HepG2 (cell line): Measurements from ENCODE around the gene NPDC1. TPM values are rescaled to one million over a fixed set of nuclear protein-coding genes. Genes with fewer than 3 reads are reported as not detected.

ENCODE experiments used
- AHR ChIP-seq: IDR thresholded peaks from 2 replicates; pipeline ENCODE4 v1.6.1; 2018; ENCODE audit warnings: missing genetic modification reagents, missing compliant biosample characterization
- FOXP1 ChIP-seq, 2 experiments: fragments of 450-650 bp in 1 of 2; IDR thresholded peaks; 2 replicates each; pipeline ENCODE4 v1.6.1; 2017 to 2018; ENCODE audit warnings: antibody characterized with exemption in 1 of 2
- HMGA1 ChIP-seq: sonication (generic); formaldehyde crosslinking; conservative IDR thresholded peaks from 2 replicates; pipeline ENCODE4 v1.4.0; 2020; ENCODE audit warnings: missing genetic modification reagents
- HOXA5 ChIP-seq: sonication (generic); formaldehyde crosslinking; IDR thresholded peaks from 2 replicates; pipeline ENCODE4 v1.4.0; 2020; ENCODE audit warnings: missing genetic modification reagents
- IRF2 ChIP-seq: IDR thresholded peaks from 2 replicates; pipeline ENCODE4 v1.6.1; 2018; ENCODE audit warnings: missing genetic modification reagents, missing compliant biosample characterization
- KMT2B ChIP-seq: IDR thresholded peaks from 2 replicates; pipeline ENCODE4 v1.6.1; 2016; ENCODE audit warnings: missing genetic modification reagents, missing compliant biosample characterization
- MLLT10 ChIP-seq: sonication (generic); formaldehyde crosslinking; IDR thresholded peaks from 2 replicates; pipeline ENCODE4 v1.4.0; 2020; ENCODE audit warnings: missing genetic modification reagents
- U2AF2 ChIP-seq: fragments of 200-400 bp; formaldehyde crosslinking; IDR thresholded peaks from 2 replicates; pipeline ENCODE4 v1.6.1; 2017; ENCODE audit warnings: low read depth, mild to moderate bottlenecking, low read length
- ZC3H4 ChIP-seq: sonication (generic); formaldehyde crosslinking; IDR thresholded peaks from 2 replicates; pipeline ENCODE4 v1.4.0; 2020; ENCODE audit warnings: missing genetic modification reagents, borderline replicate concordance
- ZNF17 ChIP-seq: sonication (generic); formaldehyde crosslinking; IDR thresholded peaks from 2 replicates; pipeline ENCODE4 v1.5.0; 2020; ENCODE audit warnings: mild to moderate bottlenecking, missing genetic modification reagents
- ZNF317 ChIP-seq: sonication (generic); formaldehyde crosslinking; IDR thresholded peaks from 2 replicates; pipeline ENCODE4 v1.5.0; 2020; ENCODE audit warnings: mild to moderate bottlenecking, missing genetic modification reagents
- ZNF33A ChIP-seq: sonication (generic); formaldehyde crosslinking; IDR thresholded peaks from 2 replicates; pipeline ENCODE4 v1.5.1; 2020; ENCODE audit warnings: missing genetic modification reagents, mild to moderate bottlenecking, moderate library complexity, borderline replicate concordance
- ZNF543 ChIP-seq: sonication (generic); formaldehyde crosslinking; IDR thresholded peaks from 2 replicates; pipeline ENCODE4 v1.4.0; 2020; ENCODE audit warnings: mild to moderate bottlenecking, missing genetic modification reagents
- ZNF75D ChIP-seq: sonication (generic); formaldehyde crosslinking; IDR thresholded peaks from 2 replicates; pipeline ENCODE4 v1.8.1; 2023; ENCODE audit warnings: missing genetic modification reagents, mild to moderate bottlenecking, borderline replicate concordance
- polyA plus RNA-seq, 8 experiments: library from polyadenylated mRNA; depleted of rRNA in 3 of 8; stranded (reverse) in 7 of 8; unstranded in 1 of 8; fragments of >200 nt; fragmentation: Illumina TruSeq in 4 of 8; extraction: Trizol in 4 of 8; gene quantifications; 2 replicates each; pipeline versions ENCODE4 v1.2.1 to v1.2.3, GENCODE V29; 2011 to 2016; ENCODE audit warnings: low read depth in 4 of 8, missing spikeins in 1 of 8, mixed read lengths in 1 of 8; ENCODE audit not compliant: insufficient read depth in 1 of 8
- total RNA-seq, 5 experiments: library from RNA; depleted of rRNA; stranded (reverse); fragments of >200 nt; fragmentation: Illumina TruSeq; extraction: Trizol; gene quantifications; 2 replicates each; pipeline ENCODE4 v1.2.3, GENCODE V29; 2016; ENCODE audit warnings: low read depth in 1 of 5
- TF ChIP-seq, protein P1 (sequence below): sonication (generic); formaldehyde crosslinking; IDR thresholded peaks from 2 replicates; pipeline ENCODE4 v1.5.0; 2020; ENCODE audit warnings: missing genetic modification reagents, mild to moderate bottlenecking, borderline replicate concordance
- TF ChIP-seq, protein P2 (sequence below): sonication (generic); formaldehyde crosslinking; conservative IDR thresholded peaks from 2 replicates; pipeline ENCODE4 v1.4.0; 2020; ENCODE audit warnings: mild to moderate bottlenecking, missing genetic modification reagents, moderate library complexity
- TF ChIP-seq, protein P3 (sequence below): sonication (generic); formaldehyde crosslinking; IDR thresholded peaks from 2 replicates; pipeline ENCODE4 v1.4.0; 2020; ENCODE audit warnings: missing genetic modification reagents
- TF ChIP-seq, protein P4 (sequence below): sonication (generic); formaldehyde crosslinking; IDR thresholded peaks from 2 replicates; pipeline ENCODE4 v1.4.0; 2020; ENCODE audit warnings: missing genetic modification reagents, mild to moderate bottlenecking, borderline replicate concordance
- TF ChIP-seq, protein P5 (sequence below): sonication (generic); formaldehyde crosslinking; IDR thresholded peaks from 2 replicates; pipeline ENCODE4 v1.8.1; 2023; ENCODE audit warnings: mild to moderate bottlenecking, inconsistent platforms, moderate library complexity, missing genetic modification reagents, borderline replicate concordance

The NPDC1 gene
- total and polyA plus RNA-seq, 2 of the 13 experiments (the other 11 are each of a cell fraction or from before 2014, with no cell fraction given), result 0.84 to 5.4 TPM

DNA sequence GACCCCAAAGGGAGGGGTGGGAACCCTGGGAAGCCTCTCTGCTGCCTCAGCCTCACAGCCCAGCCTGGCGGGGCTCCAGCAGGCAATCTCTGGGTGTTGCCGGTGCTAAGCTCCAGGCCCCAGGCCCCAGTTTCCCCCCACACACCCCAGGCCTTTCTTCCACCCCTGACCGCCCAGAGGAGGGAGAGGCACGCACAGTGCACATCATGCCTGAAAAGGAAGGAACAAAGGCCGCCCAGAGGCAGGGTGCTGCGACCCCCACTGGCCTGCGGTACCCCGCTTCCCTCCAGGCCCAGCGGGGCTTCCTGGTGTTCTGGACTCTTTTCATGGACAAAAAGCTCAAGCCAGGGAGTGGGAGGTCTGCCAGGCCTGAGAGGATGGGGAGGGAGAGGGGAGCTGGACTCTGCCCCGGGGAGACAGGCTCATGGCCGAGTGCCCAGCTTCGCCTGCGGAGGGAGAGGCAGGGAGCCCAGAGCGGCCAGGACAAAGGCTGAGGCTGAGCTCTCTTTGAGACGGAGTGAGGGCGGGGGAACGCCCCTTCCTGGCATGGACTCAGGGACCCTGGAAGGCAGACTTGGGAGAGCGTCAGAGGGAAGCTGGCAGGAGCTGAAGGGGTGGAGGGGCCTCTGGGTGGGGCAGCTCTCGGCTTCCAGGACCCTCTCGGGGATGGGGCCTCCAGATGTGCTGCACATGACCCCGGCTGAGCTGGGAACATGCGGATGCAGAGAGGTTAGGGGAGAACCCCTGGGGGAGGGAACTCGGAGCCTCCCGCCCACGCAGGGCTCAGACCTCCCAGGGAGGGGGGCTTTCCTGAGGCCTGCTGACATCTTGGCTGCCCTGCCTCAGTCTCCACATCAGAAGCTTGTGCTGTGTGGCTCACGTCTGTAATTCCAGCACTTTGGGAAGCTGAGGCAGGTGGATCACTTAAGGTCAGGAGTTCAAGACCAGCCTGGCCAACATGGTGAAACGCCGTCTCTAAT, 9.7 kb upstream of the NPDC1 start (continued):
- TF ChIP-seq, protein P1, sequence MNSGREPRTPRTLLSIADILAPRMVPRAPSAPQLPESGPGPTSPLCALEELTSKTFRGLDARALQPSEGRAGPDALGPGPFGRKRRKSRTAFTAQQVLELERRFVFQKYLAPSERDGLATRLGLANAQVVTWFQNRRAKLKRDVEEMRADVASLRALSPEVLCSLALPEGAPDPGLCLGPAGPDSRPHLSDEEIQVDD, result no peak
- TF ChIP-seq, protein P2, sequence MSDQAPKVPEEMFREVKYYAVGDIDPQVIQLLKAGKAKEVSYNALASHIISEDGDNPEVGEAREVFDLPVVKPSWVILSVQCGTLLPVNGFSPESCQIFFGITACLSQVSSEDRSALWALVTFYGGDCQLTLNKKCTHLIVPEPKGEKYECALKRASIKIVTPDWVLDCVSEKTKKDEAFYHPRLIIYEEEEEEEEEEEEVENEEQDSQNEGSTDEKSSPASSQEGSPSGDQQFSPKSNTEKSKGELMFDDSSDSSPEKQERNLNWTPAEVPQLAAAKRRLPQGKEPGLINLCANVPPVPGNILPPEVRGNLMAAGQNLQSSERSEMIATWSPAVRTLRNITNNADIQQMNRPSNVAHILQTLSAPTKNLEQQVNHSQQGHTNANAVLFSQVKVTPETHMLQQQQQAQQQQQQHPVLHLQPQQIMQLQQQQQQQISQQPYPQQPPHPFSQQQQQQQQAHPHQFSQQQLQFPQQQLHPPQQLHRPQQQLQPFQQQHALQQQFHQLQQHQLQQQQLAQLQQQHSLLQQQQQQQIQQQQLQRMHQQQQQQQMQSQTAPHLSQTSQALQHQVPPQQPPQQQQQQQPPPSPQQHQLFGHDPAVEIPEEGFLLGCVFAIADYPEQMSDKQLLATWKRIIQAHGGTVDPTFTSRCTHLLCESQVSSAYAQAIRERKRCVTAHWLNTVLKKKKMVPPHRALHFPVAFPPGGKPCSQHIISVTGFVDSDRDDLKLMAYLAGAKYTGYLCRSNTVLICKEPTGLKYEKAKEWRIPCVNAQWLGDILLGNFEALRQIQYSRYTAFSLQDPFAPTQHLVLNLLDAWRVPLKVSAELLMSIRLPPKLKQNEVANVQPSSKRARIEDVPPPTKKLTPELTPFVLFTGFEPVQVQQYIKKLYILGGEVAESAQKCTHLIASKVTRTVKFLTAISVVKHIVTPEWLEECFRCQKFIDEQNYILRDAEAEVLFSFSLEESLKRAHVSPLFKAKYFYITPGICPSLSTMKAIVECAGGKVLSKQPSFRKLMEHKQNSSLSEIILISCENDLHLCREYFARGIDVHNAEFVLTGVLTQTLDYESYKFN (CRISPR knock-in tag), result peak; percentile 85
- TF ChIP-seq, protein P3, sequence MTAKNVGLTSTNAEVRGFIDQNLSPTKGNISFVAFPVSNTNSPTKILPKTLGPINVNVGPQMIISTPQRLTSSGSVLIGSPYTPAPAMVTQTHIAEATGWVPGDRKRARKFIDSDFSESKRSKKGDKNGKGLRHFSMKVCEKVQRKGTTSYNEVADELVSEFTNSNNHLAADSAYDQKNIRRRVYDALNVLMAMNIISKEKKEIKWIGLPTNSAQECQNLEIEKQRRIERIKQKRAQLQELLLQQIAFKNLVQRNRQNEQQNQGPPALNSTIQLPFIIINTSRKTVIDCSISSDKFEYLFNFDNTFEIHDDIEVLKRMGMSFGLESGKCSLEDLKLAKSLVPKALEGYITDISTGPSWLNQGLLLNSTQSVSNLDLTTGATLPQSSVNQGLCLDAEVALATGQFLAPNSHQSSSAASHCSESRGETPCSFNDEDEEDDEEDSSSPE, result peak; percentile 24; the same call in 1 of the 2 replicates
- TF ChIP-seq ZNF75D (CRISPR knock-in tag) (no peak), KMT2B (no peak), ZNF17 (no peak), MLLT10 (CRISPR knock-in tag) (no peak), HOXA5 (CRISPR knock-in tag) (0 out of 2 replicates have a peak, but pooled peaks have one; percentile 35), AHR (no peak), ZNF543 (CRISPR knock-in tag) (no peak), ZNF317 (CRISPR knock-in tag) (peak; percentile 83), U2AF2 (no peak), HMGA1 (CRISPR knock-in tag) (no peak), FOXP1 (IDR thresholded peaks at IDR 0.05) (no peak), FOXP1 (CRISPR knock-in tag; IDR thresholded peaks at IDR 0.05) (no peak), ZNF33A (CRISPR knock-in tag) (no peak), ZC3H4 (CRISPR knock-in tag) (no peak), IRF2 (CRISPR knock-in tag) (no peak; the same call in 1 of the 2 replicates)
- TF ChIP-seq, protein P4, sequence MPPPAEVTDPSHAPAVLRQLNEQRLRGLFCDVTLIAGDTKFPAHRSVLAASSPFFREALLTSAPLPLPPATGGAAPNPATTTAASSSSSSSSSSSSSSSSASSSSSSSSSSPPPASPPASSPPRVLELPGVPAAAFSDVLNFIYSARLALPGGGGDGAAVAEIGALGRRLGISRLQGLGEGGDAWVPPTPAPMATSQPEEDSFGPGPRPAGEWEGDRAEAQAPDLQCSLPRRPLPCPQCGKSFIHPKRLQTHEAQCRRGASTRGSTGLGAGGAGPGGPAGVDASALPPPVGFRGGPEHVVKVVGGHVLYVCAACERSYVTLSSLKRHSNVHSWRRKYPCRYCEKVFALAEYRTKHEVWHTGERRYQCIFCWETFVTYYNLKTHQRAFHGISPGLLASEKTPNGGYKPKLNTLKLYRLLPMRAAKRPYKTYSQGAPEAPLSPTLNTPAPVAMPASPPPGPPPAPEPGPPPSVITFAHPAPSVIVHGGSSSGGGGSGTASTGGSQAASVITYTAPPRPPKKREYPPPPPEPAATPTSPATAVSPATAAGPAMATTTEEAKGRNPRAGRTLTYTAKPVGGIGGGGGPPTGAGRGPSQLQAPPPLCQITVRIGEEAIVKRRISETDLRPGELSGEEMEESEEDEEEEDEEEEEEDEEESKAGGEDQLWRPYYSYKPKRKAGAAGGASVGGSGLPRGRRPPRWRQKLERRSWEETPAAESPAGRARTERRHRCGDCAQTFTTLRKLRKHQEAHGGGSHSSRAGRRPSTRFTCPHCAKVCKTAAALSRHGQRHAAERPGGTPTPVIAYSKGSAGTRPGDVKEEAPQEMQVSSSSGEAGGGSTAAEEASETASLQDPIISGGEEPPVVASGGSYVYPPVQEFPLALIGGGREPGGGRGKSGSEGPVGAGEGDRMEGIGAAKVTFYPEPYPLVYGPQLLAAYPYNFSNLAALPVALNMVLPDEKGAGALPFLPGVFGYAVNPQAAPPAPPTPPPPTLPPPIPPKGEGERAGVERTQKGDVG (CRISPR knock-in tag), result no peak
- TF ChIP-seq, protein P5, sequence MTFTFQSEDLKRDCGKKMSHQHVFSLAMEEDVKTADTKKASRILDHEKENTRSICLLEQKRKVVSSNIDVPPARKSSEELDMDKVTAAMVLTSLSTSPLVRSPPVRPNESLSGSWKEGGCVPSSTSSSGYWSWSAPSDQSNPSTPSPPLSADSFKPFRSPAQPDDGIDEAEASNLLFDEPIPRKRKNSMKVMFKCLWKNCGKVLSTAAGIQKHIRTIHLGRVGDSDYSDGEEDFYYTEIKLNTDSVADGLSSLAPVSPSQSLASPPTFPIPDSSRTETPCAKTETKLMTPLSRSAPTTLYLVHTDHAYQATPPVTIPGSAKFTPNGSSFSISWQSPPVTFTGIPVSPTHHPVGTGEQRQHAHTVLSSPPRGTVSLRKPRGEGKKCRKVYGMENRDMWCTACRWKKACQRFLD (CRISPR knock-in tag), result peak; percentile 32; the same call in 1 of the 2 replicates
